ENCODE results near the gene CELSR1. TPM values are rescaled to one million over a fixed set of nuclear protein-coding genes. Genes with fewer than 3 reads are reported as not detected.
"Not testable (repeated sequence)": the region's sequence is repeated elsewhere in the genome, so short reads cannot be mapped to it uniquely, and the experiment has no call there.

CELSR1 gene
- total and polyA plus RNA-seq, 9 donors, result 0.63 to 25.2 (median 2.9) TPM

- Histone ChIP-seq H3K9me3 (no peaks in the 10 kb centered on the region), H3K4me3 (no peak overlapping the region), H3K27me3 (no peaks in the 10 kb centered on the region), H3K36me3 (no peaks in the 10 kb centered on the region), H3K4me1 (ENCODE audit: insufficient read depth) (no peaks in the 10 kb centered on the region), H3K27ac (no peak overlapping the region)
- no peak for TF ChIP-seq POLR2A (IDR thresholded peaks at IDR 0.05)
- no peak for TF ChIP-seq EP300 (IDR thresholded peaks at IDR 0.05)
- TF ChIP-seq, protein P1, sequence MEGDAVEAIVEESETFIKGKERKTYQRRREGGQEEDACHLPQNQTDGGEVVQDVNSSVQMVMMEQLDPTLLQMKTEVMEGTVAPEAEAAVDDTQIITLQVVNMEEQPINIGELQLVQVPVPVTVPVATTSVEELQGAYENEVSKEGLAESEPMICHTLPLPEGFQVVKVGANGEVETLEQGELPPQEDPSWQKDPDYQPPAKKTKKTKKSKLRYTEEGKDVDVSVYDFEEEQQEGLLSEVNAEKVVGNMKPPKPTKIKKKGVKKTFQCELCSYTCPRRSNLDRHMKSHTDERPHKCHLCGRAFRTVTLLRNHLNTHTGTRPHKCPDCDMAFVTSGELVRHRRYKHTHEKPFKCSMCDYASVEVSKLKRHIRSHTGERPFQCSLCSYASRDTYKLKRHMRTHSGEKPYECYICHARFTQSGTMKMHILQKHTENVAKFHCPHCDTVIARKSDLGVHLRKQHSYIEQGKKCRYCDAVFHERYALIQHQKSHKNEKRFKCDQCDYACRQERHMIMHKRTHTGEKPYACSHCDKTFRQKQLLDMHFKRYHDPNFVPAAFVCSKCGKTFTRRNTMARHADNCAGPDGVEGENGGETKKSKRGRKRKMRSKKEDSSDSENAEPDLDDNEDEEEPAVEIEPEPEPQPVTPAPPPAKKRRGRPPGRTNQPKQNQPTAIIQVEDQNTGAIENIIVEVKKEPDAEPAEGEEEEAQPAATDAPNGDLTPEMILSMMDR (IDR thresholded peaks at IDR 0.05), result no peak
- intact Hi-C loops (cut with DNase I), result no loop called here
- 8 to 36% (median 9%) methylated on average over 4 of the region's 4 CpGs for WGBS, 3 donors
- DNase-seq, result no peak
These were observed 32.8 kb downstream of the CELSR1 start for GRCh38 chr22:46504584-46504983.

DNA sequence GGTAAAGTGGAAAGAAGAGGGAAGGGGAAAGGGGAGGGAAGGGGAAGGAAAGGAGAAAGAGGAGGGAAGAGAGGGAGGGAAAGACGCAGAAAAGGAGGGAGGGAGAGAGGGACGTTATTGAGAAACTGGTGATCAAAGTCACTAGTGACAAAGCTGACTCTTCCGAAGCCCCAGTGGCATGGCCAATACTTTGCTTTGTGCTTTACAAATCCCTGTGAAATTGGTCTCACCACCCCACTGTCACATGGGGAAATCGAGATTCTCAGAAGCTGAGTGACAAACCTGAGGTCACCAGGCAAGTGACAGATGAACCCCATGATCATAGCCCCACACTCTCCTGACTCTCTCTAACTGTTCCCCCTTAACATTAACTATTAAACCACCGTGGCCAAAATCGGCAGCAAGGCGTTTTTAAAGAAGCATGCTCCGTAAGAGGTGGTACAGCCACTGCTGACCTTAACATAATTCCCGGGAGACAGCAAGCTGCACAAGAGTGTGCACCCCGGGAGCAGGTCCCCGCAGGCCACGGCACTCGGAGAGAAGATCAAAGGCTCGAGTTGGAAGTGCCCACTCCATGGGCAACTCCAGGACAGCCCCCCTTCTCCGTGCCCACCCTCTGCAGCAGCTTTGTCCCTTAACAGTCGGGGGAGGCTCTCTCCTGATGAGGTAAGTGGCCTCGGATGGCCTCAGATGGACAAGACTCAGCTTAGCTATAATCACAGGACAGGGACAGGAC is 34.8 kb downstream of the CELSR1 start:
- DNase-seq, result no peak

DNA sequence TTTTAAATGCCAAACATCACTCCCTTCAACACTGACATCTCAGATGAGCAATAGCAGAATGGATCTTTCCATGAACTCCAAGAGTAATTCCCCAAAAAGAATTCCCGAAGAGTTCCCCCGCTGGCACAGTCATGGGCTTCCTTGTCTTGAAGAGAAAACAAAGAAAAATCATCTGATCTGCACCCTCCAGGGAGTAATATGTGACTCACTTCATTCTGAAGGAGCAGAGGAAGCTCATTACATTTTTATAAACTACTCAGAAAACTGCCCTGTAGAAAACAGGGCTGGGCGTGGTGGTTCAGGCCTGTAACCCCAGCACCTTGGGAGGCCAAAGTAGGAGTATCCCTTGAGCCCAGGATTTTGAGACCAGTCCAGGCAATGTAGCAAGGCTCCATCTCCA is 35.7 kb downstream of the CELSR1 start:
- Histone ChIP-seq H3K27me3 (no peaks in the 10 kb centered on the region), H3K4me3 (no peak overlapping the region), H3K27ac (no peak overlapping the region), H3K36me3 (no peaks in the 10 kb centered on the region), H3K9me3 (no peaks in the 10 kb centered on the region), H3K4me1 (ENCODE audit: insufficient read depth) (no peaks in the 10 kb centered on the region)
- no peak for DNase-seq
- WGBS, 3 donors, result 68 to 81% (median 74%) methylated on average over 3 of the region's 3 CpGs
- TF ChIP-seq EP300 (IDR thresholded peaks at IDR 0.05) (no peak), POLR2A (IDR thresholded peaks at IDR 0.05) (no peak)
- TF ChIP-seq, protein P1 (IDR thresholded peaks at IDR 0.05), result no peak
- intact Hi-C loops (cut with DNase I), result no loop called here

More for the DNA sequence above, 34.8 kb downstream of the CELSR1 start:
- H3K27ac ChIP-seq, result no peak overlapping the region
- no peaks in the 10 kb centered on the region for H3K4me1 ChIP-seq (ENCODE audit: insufficient read depth)
- no peak overlapping the region for H3K4me3 ChIP-seq
- no peaks in the 10 kb centered on the region for H3K27me3 ChIP-seq
- TF ChIP-seq POLR2A (IDR thresholded peaks at IDR 0.05), result no peak
- intact Hi-C loops (cut with DNase I), result no loop called here
- H3K9me3 ChIP-seq, result no peaks in the 10 kb centered on the region
- 61 to 63% (median 62%) methylated on average over 17 of the region's 17 CpGs for WGBS, 3 donors
- H3K36me3 ChIP-seq, result no peaks in the 10 kb centered on the region

DNA sequence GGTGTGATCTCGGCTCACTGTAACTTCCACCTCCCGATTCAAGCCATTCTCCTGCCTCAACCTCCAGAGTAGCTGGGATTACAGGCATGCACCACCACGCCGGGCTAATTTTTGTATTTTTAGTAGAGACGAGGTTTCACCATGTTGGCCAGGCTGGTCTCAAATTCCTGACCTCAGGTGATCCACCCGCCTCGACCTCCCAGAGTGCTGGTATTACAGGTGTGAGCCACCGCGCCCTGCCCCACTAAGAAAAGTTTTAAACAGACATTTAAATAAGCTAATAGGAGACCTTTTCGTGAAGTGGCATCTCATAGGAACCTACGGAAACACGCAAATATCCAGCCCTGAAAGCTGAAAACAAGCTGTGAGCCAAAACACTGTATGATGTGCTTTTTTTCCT is 36.2 kb downstream of the CELSR1 start:
- H3K4me1 ChIP-seq (ENCODE audit: insufficient read depth); H3K27ac ChIP-seq; H3K27me3 ChIP-seq; H3K9me3 ChIP-seq; H3K4me3 ChIP-seq; DNase-seq; H3K36me3 ChIP-seq; intact Hi-C loops (cut with DNase I): not testable (repeated sequence)
- 92 to 93% (median 93%) methylated on average over 12 of the region's 12 CpGs for WGBS, 3 donors

DNA sequence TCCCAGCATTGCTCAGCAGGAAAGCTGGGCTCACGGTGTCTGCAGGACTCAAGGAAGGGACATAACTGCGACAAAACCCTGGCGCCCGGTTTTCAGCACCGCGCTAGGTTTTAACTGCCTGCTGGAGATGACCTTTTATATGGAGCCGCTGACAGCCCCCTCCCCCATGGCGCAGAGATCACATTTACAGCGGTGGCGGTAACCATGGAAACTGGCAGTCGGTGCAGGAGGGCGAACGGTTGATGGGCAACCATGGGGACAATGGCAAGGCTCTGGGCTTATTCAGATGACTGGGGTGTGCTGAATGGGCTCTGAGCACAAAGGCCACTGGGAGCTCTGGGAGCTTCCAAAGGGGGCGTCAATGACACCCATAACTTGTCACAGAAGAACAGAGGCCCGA is 37.2 kb downstream of the CELSR1 start:
- 31 to 57% (median 50%) methylated on average over 15 of the region's 15 CpGs for WGBS, 3 donors
- intact Hi-C loops (cut with DNase I), result no loop called here
- Histone ChIP-seq H3K4me1 (ENCODE audit: insufficient read depth) (no peaks in the 10 kb centered on the region), H3K27ac (no peak overlapping the region), H3K4me3 (no peak overlapping the region), H3K9me3 (no peaks in the 10 kb centered on the region), H3K27me3 (no peaks in the 10 kb centered on the region), H3K36me3 (no peaks in the 10 kb centered on the region)
- no peak for DNase-seq
- TF ChIP-seq EP300 (IDR thresholded peaks at IDR 0.05) (no peak), POLR2A (IDR thresholded peaks at IDR 0.05) (no peak)
- TF ChIP-seq, protein P1 (IDR thresholded peaks at IDR 0.05), result no peak

All from ovary (tissue), 9 donors.